ENCODE results near the gene MTO1. TPM values are rescaled to one million over a fixed set of nuclear protein-coding genes. Genes with fewer than 3 reads are reported as not detected.
A peak's percentile ranks its signal among the peaks of the same experiment; 100 is the strongest.
"Not testable (repeated sequence)": the region's sequence is repeated elsewhere in the genome, so short reads cannot be mapped to it uniquely, and the experiment has no call there.

MTO1 gene
- polyA plus RNA-seq, 4 donors: 30.2 to 38.1 (median 31.4) TPM

- peak in 3 of 4 donors; percentile 45 to 70 (median 50) for DNase-seq (ENCODE audit: low read depth in 4 of 4, low spot score in 2 of 4)
These were observed 62.0 kb downstream of the MTO1 start for GRCh38 chr6:73523434-73524123.

GRCh38 chr6:73525546-73526330 is 64.2 kb downstream of the MTO1 start:
- DNase-seq (ENCODE audit: low read depth in 4 of 4, low spot score in 2 of 4): no peak

- DNase-seq (ENCODE audit: low read depth in 4 of 4, low spot score in 2 of 4): no peak
These were observed 67.4 kb downstream of the MTO1 start for GRCh38 chr6:73528897-73529296.

GRCh38 chr6:73532293-73532692 is 70.8 kb downstream of the MTO1 start:
- DNase-seq (ENCODE audit: low read depth in 4 of 4, low spot score in 2 of 4): no peak

- DNase-seq (ENCODE audit: low read depth in 4 of 4, low spot score in 2 of 4): no peak
These were observed 73.1 kb downstream of the MTO1 start for GRCh38 chr6:73534628-73535027.

- no peak for DNase-seq (ENCODE audit: low read depth in 4 of 4, low spot score in 2 of 4)
These were observed 76.1 kb downstream of the MTO1 start for GRCh38 chr6:73537677-73538076.

GRCh38 chr6:73538116-73538779 is 76.7 kb downstream of the MTO1 start:
- DNase-seq (ENCODE audit: low read depth in 4 of 4, low spot score in 2 of 4): no peak

- DNase-seq (ENCODE audit: low read depth in 4 of 4, low spot score in 2 of 4): not testable (repeated sequence)
These were observed 80.9 kb downstream of the MTO1 start for GRCh38 chr6:73542481-73542880.

GRCh38 chr6:73542891-73543290 is 81.4 kb downstream of the MTO1 start:
- DNase-seq (ENCODE audit: low read depth in 4 of 4, low spot score in 2 of 4): no peak

- DNase-seq (ENCODE audit: low read depth in 4 of 4, low spot score in 2 of 4): no peak
These were observed 85.5 kb downstream of the MTO1 start for GRCh38 chr6:73547036-73547435.

- DNase-seq (ENCODE audit: low read depth in 4 of 4, low spot score in 2 of 4): no peak
These were observed 87.2 kb downstream of the MTO1 start for GRCh38 chr6:73548458-73549446.

GRCh38 chr6:73551115-73551514 is 89.6 kb downstream of the MTO1 start:
- not testable (repeated sequence) for DNase-seq (ENCODE audit: low read depth in 4 of 4, low spot score in 2 of 4)

GRCh38 chr6:73555380-73555949 is 93.9 kb downstream of the MTO1 start:
- DNase-seq (ENCODE audit: low read depth in 4 of 4, low spot score in 2 of 4): not testable (repeated sequence)

- no peak for DNase-seq (ENCODE audit: low read depth in 4 of 4, low spot score in 2 of 4)
These were observed 95.3 kb downstream of the MTO1 start for GRCh38 chr6:73556836-73557235.

Other genes with a start within 250 kb of the MTO1 start
- gene KHDC1L, start 236.2 kb upstream of the MTO1 start, polyA plus RNA-seq (ENCODE audit: insufficient read length in 4 of 4): under 1 TPM in 2 of 4 donors, not detected in 2; 0.30 to 0.32 TPM
- gene KHDC1, start 198.5 kb upstream of the MTO1 start, polyA plus RNA-seq (ENCODE audit: insufficient read length in 4 of 4): 10 to 100 TPM in 1 of 4 donors, 1 to 10 TPM in 3; 6.9 to 12.0 (median 9.6) TPM
- gene DPPA5, start 107.5 kb upstream of the MTO1 start, polyA plus RNA-seq (ENCODE audit: insufficient read length in 4 of 4): under 1 TPM in 1 of 4 donors, not detected in 3; 0.22 TPM
- gene KHDC3L, start 99.1 kb upstream of the MTO1 start, polyA plus RNA-seq (ENCODE audit: insufficient read length in 4 of 4): under 1 TPM in 3 of 4 donors, not detected in 1; 0.13 to 0.14 (median 0.13) TPM
- gene OOEP, start 91.8 kb upstream of the MTO1 start, polyA plus RNA-seq (ENCODE audit: insufficient read length in 4 of 4): under 1 TPM in 3 of 4 donors, not detected in 1; 0.21 to 0.37 (median 0.21) TPM
- gene DDX43, start 66.9 kb upstream of the MTO1 start, polyA plus RNA-seq (ENCODE audit: insufficient read length in 4 of 4): 1 to 10 TPM in 1 of 4 donors, under 1 TPM in 3; 0.47 to 1.6 (median 0.82) TPM
- gene CGAS, start 9.4 kb upstream of the MTO1 start, polyA plus RNA-seq (ENCODE audit: insufficient read length in 4 of 4): 1 to 10 TPM; 2.9 to 3.8 (median 3.1) TPM
- gene EEF1A1, start 59.3 kb downstream of the MTO1 start, polyA plus RNA-seq (ENCODE audit: insufficient read length in 4 of 4): over 10,000 TPM; 17,301 to 23,089 (median 19,467) TPM
- 10 to 100 TPM; 17.7 to 20.3 (median 18.9) TPM for gene SLC17A5, start 192.3 kb downstream of the MTO1 start, polyA plus RNA-seq (ENCODE audit: insufficient read length in 4 of 4)
- 10 to 100 TPM; 11.1 to 15.5 (median 12.8) TPM for gene CD109, start 234.5 kb downstream of the MTO1 start, polyA plus RNA-seq (ENCODE audit: insufficient read length in 4 of 4)